ENCODE measurements around the gene ZC3H14. TPM values are rescaled to one million over a fixed set of nuclear protein-coding genes. Genes with fewer than 3 reads are reported as not detected.

ZC3H14 gene
- total and polyA plus RNA-seq, 10 of the 15 experiments (the other 5 are each of a cell fraction or from before 2014, with no cell fraction given), result 17.9 to 97.1 (median 47.6) TPM

GRCh38 chr14:88668448-88669116, 105.7 kb downstream of the ZC3H14 start (continued):
- TF ChIP-seq, protein P1, sequence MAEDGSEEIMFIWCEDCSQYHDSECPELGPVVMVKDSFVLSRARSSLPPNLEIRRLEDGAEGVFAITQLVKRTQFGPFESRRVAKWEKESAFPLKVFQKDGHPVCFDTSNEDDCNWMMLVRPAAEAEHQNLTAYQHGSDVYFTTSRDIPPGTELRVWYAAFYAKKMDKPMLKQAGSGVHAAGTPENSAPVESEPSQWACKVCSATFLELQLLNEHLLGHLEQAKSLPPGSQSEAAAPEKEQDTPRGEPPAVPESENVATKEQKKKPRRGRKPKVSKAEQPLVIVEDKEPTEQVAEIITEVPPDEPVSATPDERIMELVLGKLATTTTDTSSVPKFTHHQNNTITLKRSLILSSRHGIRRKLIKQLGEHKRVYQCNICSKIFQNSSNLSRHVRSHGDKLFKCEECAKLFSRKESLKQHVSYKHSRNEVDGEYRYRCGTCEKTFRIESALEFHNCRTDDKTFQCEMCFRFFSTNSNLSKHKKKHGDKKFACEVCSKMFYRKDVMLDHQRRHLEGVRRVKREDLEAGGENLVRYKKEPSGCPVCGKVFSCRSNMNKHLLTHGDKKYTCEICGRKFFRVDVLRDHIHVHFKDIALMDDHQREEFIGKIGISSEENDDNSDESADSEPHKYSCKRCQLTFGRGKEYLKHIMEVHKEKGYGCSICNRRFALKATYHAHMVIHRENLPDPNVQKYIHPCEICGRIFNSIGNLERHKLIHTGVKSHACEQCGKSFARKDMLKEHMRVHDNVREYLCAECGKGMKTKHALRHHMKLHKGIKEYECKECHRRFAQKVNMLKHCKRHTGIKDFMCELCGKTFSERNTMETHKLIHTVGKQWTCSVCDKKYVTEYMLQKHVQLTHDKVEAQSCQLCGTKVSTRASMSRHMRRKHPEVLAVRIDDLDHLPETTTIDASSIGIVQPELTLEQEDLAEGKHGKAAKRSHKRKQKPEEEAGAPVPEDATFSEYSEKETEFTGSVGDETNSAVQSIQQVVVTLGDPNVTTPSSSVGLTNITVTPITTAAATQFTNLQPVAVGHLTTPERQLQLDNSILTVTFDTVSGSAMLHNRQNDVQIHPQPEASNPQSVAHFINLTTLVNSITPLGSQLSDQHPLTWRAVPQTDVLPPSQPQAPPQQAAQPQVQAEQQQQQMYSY (CRISPR knock-in tag; IDR thresholded peaks at IDR 0.05), result no peak
- TF ChIP-seq SUZ12 (IDR thresholded peaks at IDR 0.05; ENCODE audit: unreplicated experiment) (no peak), USF2 (IDR thresholded peaks at IDR 0.05; ENCODE audit: borderline replicate concordance, low read depth, low read length) (no peak), WRNIP1 (IDR thresholded peaks at IDR 0.05; ENCODE audit: borderline replicate concordance, low read depth, low read length) (no peak), STAT3 (IDR thresholded peaks at IDR 0.05; ENCODE audit: low read depth, low read length) (no peak), NFYB (IDR thresholded peaks at IDR 0.05; ENCODE audit: insufficient read depth, low read depth, low read length) (no peak), RCOR1 (conservative IDR thresholded peaks at IDR 0.05; ENCODE audit: low read depth, low read length) (no peak), SRF (IDR thresholded peaks at IDR 0.05; ENCODE audit: low read depth in 2 of 2, low read length in 2 of 2) (no peak), CHD4 (IDR thresholded peaks at IDR 0.05) (no peak), ZNF207 (IDR thresholded peaks at IDR 0.05; ENCODE audit: borderline replicate concordance) (no peak), POLR2AphosphoS2 (IDR thresholded peaks at IDR 0.05; ENCODE audit: low read depth, low read length) (no peak), SREBF2 (IDR thresholded peaks at IDR 0.05; ENCODE audit: low read length) (no peak)
- TF ChIP-seq, protein P2, sequence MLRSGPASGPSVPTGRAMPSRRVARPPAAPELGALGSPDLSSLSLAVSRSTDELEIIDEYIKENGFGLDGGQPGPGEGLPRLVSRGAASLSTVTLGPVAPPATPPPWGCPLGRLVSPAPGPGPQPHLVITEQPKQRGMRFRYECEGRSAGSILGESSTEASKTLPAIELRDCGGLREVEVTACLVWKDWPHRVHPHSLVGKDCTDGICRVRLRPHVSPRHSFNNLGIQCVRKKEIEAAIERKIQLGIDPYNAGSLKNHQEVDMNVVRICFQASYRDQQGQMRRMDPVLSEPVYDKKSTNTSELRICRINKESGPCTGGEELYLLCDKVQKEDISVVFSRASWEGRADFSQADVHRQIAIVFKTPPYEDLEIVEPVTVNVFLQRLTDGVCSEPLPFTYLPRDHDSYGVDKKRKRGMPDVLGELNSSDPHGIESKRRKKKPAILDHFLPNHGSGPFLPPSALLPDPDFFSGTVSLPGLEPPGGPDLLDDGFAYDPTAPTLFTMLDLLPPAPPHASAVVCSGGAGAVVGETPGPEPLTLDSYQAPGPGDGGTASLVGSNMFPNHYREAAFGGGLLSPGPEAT (IDR thresholded peaks at IDR 0.05; ENCODE audit: low read depth), result peak; percentile 81; the same call in 1 of the 2 replicates
- TF ChIP-seq, protein P3, sequence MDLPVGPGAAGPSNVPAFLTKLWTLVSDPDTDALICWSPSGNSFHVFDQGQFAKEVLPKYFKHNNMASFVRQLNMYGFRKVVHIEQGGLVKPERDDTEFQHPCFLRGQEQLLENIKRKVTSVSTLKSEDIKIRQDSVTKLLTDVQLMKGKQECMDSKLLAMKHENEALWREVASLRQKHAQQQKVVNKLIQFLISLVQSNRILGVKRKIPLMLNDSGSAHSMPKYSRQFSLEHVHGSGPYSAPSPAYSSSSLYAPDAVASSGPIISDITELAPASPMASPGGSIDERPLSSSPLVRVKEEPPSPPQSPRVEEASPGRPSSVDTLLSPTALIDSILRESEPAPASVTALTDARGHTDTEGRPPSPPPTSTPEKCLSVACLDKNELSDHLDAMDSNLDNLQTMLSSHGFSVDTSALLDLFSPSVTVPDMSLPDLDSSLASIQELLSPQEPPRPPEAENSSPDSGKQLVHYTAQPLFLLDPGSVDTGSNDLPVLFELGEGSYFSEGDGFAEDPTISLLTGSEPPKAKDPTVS (IDR thresholded peaks at IDR 0.05; ENCODE audit: low read depth, low read length), result no peak
- TF ChIP-seq, protein P4, sequence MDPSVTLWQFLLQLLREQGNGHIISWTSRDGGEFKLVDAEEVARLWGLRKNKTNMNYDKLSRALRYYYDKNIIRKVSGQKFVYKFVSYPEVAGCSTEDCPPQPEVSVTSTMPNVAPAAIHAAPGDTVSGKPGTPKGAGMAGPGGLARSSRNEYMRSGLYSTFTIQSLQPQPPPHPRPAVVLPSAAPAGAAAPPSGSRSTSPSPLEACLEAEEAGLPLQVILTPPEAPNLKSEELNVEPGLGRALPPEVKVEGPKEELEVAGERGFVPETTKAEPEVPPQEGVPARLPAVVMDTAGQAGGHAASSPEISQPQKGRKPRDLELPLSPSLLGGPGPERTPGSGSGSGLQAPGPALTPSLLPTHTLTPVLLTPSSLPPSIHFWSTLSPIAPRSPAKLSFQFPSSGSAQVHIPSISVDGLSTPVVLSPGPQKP (IDR thresholded peaks at IDR 0.05; ENCODE audit: low read depth, low read length), result no peak
- TF ChIP-seq, protein P5, sequence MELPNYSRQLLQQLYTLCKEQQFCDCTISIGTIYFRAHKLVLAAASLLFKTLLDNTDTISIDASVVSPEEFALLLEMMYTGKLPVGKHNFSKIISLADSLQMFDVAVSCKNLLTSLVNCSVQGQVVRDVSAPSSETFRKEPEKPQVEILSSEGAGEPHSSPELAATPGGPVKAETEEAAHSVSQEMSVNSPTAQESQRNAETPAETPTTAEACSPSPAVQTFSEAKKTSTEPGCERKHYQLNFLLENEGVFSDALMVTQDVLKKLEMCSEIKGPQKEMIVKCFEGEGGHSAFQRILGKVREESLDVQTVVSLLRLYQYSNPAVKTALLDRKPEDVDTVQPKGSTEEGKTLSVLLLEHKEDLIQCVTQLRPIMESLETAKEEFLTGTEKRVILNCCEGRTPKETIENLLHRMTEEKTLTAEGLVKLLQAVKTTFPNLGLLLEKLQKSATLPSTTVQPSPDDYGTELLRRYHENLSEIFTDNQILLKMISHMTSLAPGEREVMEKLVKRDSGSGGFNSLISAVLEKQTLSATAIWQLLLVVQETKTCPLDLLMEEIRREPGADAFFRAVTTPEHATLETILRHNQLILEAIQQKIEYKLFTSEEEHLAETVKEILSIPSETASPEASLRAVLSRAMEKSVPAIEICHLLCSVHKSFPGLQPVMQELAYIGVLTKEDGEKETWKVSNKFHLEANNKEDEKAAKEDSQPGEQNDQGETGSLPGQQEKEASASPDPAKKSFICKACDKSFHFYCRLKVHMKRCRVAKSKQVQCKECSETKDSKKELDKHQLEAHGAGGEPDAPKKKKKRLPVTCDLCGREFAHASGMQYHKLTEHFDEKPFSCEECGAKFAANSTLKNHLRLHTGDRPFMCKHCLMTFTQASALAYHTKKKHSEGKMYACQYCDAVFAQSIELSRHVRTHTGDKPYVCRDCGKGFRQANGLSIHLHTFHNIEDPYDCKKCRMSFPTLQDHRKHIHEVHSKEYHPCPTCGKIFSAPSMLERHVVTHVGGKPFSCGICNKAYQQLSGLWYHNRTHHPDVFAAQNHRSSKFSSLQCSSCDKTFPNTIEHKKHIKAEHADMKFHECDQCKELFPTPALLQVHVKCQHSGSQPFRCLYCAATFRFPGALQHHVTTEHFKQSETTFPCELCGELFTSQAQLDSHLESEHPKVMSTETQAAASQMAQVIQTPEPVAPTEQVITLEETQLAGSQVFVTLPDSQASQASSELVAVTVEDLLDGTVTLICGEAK (IDR thresholded peaks at IDR 0.05; ENCODE audit: borderline replicate concordance), result no peak

Data from GM12878 (cell line).